HG03520 (cell line): ENCODE results near the gene SRCIN1.

ENCODE experiments used
- ATAC-seq: cut with Tn5 transposase; IDR thresholded peaks from one replicate; pipeline ENCODE4 v1.9.1; 2021; ENCODE audit warnings: mild to moderate bottlenecking, moderate library complexity; ENCODE audit not compliant: unreplicated experiment

Gene SRCIN1

GRCh38 chr17:38600416-38600815 is 5.3 kb downstream of the SRCIN1 start:
- ATAC-seq = no peak

- ATAC-seq = no peak
These were observed 6.3 kb downstream of the SRCIN1 start for GRCh38 chr17:38599398-38599856.

GRCh38 chr17:38598995-38599394 is 6.8 kb downstream of the SRCIN1 start:
- ATAC-seq = no peak

- ATAC-seq = no peak
These were observed 7.2 kb downstream of the SRCIN1 start for GRCh38 chr17:38598536-38598935.

- ATAC-seq = no peak
These were observed 8.4 kb downstream of the SRCIN1 start for GRCh38 chr17:38597375-38597774.

- no peak for ATAC-seq
These were observed 9.1 kb downstream of the SRCIN1 start for GRCh38 chr17:38596651-38597050.

- no peak for ATAC-seq
These were observed 9.9 kb downstream of the SRCIN1 start for GRCh38 chr17:38595892-38596291.

- ATAC-seq = no peak
These were observed 11.6 kb downstream of the SRCIN1 start for GRCh38 chr17:38594152-38594551.

GRCh38 chr17:38592487-38592886 is 13.3 kb downstream of the SRCIN1 start:
- ATAC-seq = no peak

- no peak for ATAC-seq
These were observed 14.0 kb downstream of the SRCIN1 start for GRCh38 chr17:38591759-38592241.

GRCh38 chr17:38590988-38591758 is 14.6 kb downstream of the SRCIN1 start:
- ATAC-seq = no peak

GRCh38 chr17:38589462-38590114 is 16.2 kb downstream of the SRCIN1 start:
- no peak for ATAC-seq

- ATAC-seq = no peak
These were observed 17.0 kb downstream of the SRCIN1 start for GRCh38 chr17:38588788-38589174.

GRCh38 chr17:38587947-38588787 is 17.6 kb downstream of the SRCIN1 start:
- ATAC-seq = no peak

- ATAC-seq = no peak
These were observed 18.5 kb downstream of the SRCIN1 start for GRCh38 chr17:38587203-38587602.

- no peak for ATAC-seq
These were observed 19.0 kb downstream of the SRCIN1 start for GRCh38 chr17:38586788-38587187.

- no peak for ATAC-seq
These were observed 19.7 kb downstream of the SRCIN1 start for GRCh38 chr17:38585918-38586529.

GRCh38 chr17:38585056-38585917 is 20.5 kb downstream of the SRCIN1 start:
- ATAC-seq = no peak

GRCh38 chr17:38584350-38584925 is 21.3 kb downstream of the SRCIN1 start:
- no peak for ATAC-seq
